ENCODE results near the gene ATG2A. TPM values are rescaled to one million over a fixed set of nuclear protein-coding genes. Genes with fewer than 3 reads are reported as not detected.

Gene ATG2A
- total RNA-seq, 1 experiment from 2014 or later: 22.5 TPM

DNA sequence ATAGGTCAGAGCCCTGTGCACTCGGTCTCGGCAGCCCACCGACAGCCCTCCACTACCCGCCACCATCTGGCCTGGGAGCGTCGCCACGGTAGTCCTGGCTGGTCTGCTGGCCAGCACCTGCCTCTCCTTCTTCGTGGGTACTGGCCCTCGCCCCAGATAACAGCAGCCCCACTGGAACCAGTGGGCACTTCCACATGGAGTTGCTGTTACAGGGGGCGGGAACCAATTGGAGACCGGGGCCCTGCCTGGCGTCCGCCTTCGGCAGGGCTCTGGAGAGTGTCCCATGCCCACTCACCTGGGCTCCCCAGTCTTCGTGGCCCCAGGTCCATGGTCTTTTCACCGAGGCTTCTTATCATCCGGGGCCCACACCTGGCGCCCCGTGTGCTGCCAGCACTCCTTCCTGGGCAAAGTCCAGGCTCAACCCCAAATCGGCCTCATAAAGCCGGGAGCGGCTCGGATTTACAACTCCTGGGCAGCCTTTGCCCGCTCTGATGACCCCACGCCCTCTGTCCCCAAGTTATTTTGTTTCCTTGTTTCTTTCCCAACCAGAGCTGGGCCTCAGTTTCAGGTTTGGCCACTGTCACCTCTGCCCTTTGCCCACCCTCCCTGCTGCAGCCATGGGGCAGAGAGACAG, 25.7 kb downstream of the ATG2A start:
- no peak overlapping the region for H3K4me3 ChIP-seq (ENCODE audit: insufficient read depth, low read depth, low read length)
- no peak for DNase-seq
- no peaks in the 10 kb centered on the region for H3K27me3 ChIP-seq (ENCODE audit: control insufficient read depth, insufficient read depth, low read length)
- no peaks in the 10 kb centered on the region for H3K36me3 ChIP-seq (replicated peaks; ENCODE audit: control insufficient read depth, insufficient read depth, low read length)

DNA sequence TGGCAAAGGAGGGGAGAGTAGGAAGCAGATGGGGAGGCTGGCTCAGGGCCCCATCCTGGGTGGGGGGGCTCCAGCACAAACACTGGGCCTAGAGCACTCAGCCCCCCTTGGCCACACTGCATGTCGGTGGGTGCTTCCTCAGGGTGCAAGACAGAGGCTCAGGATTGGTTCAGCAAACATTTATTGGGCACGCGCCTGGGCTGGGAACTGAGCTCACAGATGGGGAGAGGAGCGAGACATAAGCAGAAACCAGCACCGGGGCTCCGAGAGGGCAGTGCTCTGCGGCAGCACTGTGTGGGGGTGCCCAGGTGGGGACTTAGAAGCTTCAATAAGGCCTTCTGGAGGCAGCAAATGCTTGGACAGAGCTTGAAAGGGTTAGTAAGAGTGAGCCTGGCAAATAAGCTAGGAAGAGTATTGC, 26.5 kb downstream of the ATG2A start:
- H3K36me3 ChIP-seq (replicated peaks; ENCODE audit: control insufficient read depth, insufficient read depth, low read length): no peaks in the 10 kb centered on the region
- no peaks in the 10 kb centered on the region for H3K27me3 ChIP-seq (ENCODE audit: control insufficient read depth, insufficient read depth, low read length)
- DNase-seq: no peak
- no peak overlapping the region for H3K4me3 ChIP-seq (ENCODE audit: insufficient read depth, low read depth, low read length)

DNA sequence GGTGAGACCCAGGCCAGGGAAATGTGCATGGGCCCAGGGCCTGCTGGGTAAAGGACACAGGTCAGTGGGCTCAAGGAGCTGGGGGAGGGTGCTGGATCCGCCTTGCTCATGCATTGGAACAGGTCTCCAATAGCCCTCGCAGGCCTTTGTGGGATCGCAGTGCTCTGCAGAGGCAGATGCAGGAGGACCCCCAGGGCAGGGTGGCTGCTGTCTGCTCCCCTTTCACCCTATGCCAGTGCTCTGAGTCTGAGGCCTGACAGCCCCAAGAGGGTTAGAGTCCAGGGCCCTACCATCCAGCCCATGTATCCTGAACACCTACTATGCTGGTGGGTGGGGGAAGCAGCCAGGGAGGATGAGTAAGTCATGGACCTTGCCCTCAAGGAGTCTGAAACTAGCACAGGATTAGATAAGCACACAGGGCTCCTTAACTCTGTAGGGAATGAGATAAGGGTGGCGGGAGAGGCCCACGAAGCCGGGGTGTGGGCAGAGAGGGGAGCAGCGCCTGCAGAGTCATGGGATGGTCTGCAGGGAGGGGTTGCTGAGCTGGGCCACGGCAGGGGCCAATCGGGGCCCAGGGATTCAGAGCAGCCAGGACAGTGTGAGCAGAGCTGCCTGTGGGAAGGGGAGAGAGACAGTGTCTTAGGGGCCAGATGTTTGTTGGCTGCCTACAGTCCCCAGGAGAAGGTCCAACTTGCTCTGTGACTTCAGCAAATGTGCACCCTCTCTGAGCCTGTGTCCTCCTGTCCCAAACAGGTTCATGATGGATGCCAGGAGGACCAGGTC, 28.1 kb downstream of the ATG2A start:
- H3K36me3 ChIP-seq (replicated peaks; ENCODE audit: control insufficient read depth, insufficient read depth, low read length): no peaks in the 10 kb centered on the region
- H3K4me3 ChIP-seq (ENCODE audit: insufficient read depth, low read depth, low read length): no peak overlapping the region
- DNase-seq: no peak
- H3K27me3 ChIP-seq (ENCODE audit: control insufficient read depth, insufficient read depth, low read length): no peaks in the 10 kb centered on the region

DNA sequence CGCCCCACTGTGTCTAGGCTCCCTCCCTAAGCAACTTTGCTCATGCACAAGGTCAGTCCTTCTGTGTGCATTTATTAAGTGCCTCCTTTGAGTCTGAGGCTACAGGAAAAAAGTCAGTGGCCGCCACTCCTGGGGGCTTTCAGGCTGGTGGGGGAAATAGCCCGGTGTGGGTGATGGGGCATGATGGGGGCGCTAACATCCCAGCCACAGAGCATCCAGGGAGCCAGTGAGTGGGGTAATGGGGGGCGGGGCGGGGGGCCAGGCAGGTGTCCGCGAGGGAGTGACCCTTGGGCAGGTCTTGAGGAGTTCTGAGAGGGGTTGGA, 28.6 kb downstream of the ATG2A start:
- no peaks in the 10 kb centered on the region for H3K27me3 ChIP-seq (ENCODE audit: control insufficient read depth, insufficient read depth, low read length)
- no peak overlapping the region for H3K4me3 ChIP-seq (ENCODE audit: insufficient read depth, low read depth, low read length)
- no peak for DNase-seq
- no peaks in the 10 kb centered on the region for H3K36me3 ChIP-seq (replicated peaks; ENCODE audit: control insufficient read depth, insufficient read depth, low read length)

DNA sequence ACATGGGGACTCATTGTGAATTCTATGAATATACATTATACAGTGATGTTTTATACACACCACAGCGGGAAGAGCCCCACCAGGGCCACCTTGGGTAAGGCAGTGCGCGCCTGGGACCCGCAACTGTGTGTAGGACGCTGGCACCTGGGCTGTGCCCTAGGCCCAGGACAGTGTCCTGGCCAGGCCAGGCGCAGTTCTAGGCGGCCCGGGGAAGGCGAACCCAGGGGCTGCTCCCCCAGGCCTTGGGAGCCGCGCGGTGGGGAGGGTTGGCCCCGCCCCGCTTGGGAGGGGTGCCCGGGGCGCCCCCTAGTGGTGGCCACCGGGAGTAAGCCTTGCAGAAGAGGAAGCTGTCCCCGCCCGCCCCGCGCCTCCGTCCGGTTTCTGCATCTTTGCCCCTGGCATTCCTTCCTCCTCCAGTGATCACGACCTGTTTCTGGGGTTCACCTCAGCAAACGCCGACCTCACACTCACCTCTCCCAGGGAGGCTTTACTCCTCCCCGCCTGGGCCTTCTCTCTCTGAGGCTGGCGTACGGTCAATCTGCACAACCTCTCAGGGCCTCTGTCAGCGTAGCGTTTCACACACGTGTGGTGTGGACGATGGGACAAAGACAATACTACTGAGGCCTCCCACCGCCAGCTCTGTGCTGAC, 29.1 kb downstream of the ATG2A start:
- peak; percentile 98 for DNase-seq
- Histone ChIP-seq H3K27me3 (ENCODE audit: control insufficient read depth, insufficient read depth, low read length) (no peaks in the 10 kb centered on the region), H3K4me3 (ENCODE audit: insufficient read depth, low read depth, low read length) (no peak overlapping the region), H3K36me3 (replicated peaks; ENCODE audit: control insufficient read depth, insufficient read depth, low read length) (no peaks in the 10 kb centered on the region)

DNA sequence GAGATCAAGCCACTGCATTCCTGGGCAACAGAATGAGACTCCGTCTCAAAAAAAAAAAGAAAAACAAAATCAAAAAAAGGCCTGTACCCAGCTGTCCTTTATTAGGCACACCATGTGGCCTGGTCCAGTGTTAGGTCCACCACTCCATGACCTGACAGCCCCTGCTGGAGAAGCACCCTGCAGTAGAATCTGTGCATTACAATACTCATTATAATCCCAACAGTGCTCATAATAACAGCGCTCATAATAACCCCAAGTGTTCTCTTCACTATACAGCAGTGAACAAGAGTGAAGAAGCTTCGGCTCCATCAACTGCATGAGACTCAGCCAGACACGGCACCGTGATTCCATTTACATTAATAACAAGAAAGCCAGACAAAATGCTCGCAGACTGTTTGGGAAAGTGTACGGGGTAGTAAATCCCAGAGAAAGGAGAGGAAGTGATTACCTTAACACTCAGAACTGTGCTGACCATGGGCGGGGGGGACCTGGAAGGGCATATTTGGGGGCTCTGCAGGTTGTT, 29.7 kb downstream of the ATG2A start:
- no peaks in the 10 kb centered on the region for H3K27me3 ChIP-seq (ENCODE audit: control insufficient read depth, insufficient read depth, low read length)
- no peak for DNase-seq
- no peaks in the 10 kb centered on the region for H3K36me3 ChIP-seq (replicated peaks; ENCODE audit: control insufficient read depth, insufficient read depth, low read length)
- no peak overlapping the region for H3K4me3 ChIP-seq (ENCODE audit: insufficient read depth, low read depth, low read length)

DNA sequence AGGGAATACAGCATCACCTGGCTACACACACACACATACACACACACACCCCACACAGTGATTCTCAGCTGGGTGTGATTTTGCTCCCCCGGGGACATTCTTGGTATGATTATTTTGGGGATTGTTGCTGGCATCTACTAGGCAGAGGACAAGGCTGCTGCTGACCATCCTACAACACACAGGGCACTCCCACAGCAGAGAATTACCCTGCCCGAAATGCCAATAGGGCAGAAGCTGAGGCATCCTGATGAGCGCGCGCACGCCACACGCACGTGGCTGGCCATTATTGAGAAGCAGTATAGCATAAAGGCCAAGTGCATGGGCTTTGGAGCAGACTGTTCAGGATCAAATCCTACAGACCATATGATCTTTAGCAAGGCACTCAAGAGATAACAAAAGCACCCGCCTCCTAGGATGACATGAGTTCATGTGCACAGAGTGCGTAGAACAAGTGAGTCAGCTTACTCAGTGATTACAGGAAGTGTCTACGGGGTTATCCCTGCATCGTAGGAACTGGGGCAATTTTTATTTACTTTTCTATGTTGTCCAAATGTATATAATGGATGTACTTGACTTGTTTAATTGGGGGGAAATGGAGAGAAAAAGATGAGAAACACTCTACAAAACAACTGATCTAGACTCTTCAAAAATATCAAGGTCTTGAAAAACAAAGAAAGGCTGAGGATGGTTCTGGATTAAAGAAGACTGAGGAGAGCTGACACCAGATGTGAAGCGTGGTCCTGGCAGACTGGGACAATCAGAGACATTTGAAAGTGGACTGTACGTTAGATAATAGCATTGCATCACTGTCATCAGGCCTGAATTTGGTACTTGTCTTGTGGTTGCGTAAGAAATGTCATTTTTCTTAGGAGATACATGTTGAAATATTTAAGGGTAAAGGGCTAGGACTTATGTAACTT, 31.4 kb downstream of the ATG2A start:
- H3K36me3 ChIP-seq (replicated peaks; ENCODE audit: control insufficient read depth, insufficient read depth, low read length): no peaks in the 10 kb centered on the region
- no peaks in the 10 kb centered on the region for H3K27me3 ChIP-seq (ENCODE audit: control insufficient read depth, insufficient read depth, low read length)
- H3K4me3 ChIP-seq (ENCODE audit: insufficient read depth, low read depth, low read length): no peak overlapping the region
- DNase-seq: no peak

DNA sequence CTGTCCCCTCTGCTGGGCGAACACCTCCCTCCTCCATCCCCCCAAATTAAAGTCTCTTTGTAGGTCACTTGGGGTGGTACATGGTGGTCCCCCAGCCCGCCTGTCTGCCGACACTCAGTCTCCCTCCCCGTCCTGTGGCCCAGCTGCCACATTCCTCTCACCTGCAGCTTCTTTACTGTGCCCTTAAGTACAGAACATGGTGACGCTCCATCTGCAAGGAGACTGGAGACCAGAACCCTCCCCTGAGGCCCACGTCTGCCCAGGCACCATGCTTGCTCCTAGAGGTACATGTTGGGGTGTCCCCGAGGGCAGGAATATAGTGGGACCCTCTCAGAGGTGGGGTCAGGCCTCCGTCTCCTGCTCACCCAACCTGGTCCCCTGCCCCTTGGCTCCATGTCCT, 33.0 kb downstream of the ATG2A start:
- Histone ChIP-seq H3K36me3 (replicated peaks; ENCODE audit: control insufficient read depth, insufficient read depth, low read length) (no peaks in the 10 kb centered on the region), H3K4me3 (ENCODE audit: insufficient read depth, low read depth, low read length) (no peak overlapping the region), H3K27me3 (ENCODE audit: control insufficient read depth, insufficient read depth, low read length) (no peaks in the 10 kb centered on the region)
- DNase-seq: no peak

DNA sequence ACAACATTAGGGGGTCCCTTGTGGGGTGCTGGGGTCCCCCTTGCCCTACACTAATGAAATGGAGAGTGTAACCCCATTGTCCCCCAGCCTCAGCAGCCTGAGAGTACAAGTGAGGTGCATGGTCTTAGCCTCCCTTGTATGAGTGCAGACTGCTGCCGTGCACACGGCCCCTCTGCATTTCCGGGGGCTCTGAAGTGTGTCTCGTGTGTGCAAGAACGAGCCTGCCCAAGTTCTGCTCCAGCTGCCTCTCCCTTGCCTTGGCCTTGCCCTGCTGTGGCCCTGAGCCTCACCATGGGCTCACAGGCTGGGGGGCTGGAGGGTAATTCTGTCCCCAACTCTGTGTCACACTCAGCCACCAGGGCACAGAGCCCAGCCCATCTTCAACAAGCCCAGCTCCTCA, 33.4 kb downstream of the ATG2A start:
- no peaks in the 10 kb centered on the region for H3K27me3 ChIP-seq (ENCODE audit: control insufficient read depth, insufficient read depth, low read length)
- no peak overlapping the region for H3K4me3 ChIP-seq (ENCODE audit: insufficient read depth, low read depth, low read length)
- no peak for DNase-seq
- no peaks in the 10 kb centered on the region for H3K36me3 ChIP-seq (replicated peaks; ENCODE audit: control insufficient read depth, insufficient read depth, low read length)

DNA sequence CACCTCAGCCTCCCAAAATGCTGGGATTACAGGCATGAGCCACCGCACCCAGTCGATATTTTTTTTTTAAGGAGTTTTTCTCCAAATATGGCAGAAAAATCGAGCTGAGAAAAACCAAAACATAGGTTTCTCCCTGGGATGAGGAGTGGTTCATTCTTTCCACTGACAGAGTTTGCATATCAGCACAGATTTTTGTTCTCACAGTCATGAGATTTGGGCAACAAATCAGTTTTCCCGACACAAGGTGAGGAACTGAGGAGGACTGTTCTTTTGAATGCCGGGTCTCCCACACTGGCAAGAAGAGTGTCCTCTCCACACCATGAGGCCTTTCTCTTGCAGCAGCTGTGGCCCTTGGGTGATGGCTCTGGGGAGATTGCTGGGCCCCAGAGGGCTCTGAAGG, 34.8 kb downstream of the ATG2A start:
- Histone ChIP-seq H3K36me3 (replicated peaks; ENCODE audit: control insufficient read depth, insufficient read depth, low read length) (no peaks in the 10 kb centered on the region), H3K27me3 (ENCODE audit: control insufficient read depth, insufficient read depth, low read length) (peaks cover 2% of the 10 kb centered on the region), H3K4me3 (ENCODE audit: insufficient read depth, low read depth, low read length) (no peak overlapping the region)
- DNase-seq: no peak

DNA sequence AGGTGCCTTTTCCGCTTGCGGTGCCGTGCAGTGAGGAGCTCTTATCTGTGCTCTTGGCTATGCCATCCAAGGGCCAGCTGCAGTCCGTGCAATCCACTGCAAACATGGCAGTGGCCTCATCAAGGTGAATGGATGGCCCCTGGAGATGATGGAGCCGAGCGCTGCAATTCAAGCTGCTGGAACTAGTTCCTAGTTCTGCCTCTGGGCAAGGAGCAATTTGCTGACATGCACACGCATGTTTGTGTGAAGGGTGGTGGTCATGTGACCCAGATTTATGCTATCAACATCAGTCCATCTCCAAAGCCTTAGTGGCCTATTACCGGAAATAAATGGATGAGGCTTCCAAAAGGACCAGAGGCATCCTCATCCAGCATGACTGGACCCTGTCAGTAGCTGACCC, 35.5 kb downstream of the ATG2A start:
- DNase-seq: no peak
- Histone ChIP-seq H3K36me3 (replicated peaks; ENCODE audit: control insufficient read depth, insufficient read depth, low read length) (no peaks in the 10 kb centered on the region), H3K4me3 (ENCODE audit: insufficient read depth, low read depth, low read length) (no peak overlapping the region), H3K27me3 (ENCODE audit: control insufficient read depth, insufficient read depth, low read length) (peaks cover 2% of the 10 kb centered on the region)

DNA sequence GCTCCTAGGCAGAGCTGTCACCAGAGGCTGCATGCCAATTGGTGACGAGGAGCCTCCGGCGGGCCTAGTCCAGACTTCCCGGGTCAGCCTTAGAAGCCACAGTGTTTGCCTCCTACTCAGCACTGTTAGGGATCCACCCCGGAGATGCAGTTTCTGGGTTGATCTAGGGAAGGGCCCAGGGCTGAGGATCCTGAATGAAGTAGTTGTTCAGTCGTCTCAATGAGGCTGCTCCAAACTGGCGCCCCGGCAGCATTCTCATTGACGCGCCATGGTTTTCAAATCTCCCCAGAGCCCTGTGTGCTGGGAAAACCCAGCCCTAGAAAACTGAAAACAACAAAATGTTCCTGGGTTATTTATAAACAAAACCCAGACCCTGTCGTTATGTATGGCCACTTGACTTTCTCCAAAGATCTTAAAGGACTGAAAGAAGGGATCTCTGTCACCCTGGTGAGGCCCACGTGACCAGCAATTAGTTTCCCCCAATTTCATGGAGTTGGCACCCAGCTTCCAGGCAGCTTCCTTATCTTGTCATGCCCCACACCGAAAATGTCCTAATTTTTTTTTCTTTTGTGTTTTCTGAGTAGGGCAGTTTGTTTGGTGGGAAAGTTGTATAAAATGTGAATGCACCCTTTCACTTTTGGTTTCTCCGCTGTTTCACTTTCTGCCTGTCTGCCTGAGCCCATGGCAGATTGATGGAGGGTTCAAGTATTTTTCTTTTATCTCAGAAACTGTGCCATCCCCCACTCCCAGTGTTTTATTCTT, 36.6 kb downstream of the ATG2A start:
- DNase-seq: no peak
- H3K4me3 ChIP-seq (ENCODE audit: insufficient read depth, low read depth, low read length): no peak overlapping the region
- no peaks in the 10 kb centered on the region for H3K36me3 ChIP-seq (replicated peaks; ENCODE audit: control insufficient read depth, insufficient read depth, low read length)
- peaks cover 2% of the 10 kb centered on the region for H3K27me3 ChIP-seq (ENCODE audit: control insufficient read depth, insufficient read depth, low read length)

DNA sequence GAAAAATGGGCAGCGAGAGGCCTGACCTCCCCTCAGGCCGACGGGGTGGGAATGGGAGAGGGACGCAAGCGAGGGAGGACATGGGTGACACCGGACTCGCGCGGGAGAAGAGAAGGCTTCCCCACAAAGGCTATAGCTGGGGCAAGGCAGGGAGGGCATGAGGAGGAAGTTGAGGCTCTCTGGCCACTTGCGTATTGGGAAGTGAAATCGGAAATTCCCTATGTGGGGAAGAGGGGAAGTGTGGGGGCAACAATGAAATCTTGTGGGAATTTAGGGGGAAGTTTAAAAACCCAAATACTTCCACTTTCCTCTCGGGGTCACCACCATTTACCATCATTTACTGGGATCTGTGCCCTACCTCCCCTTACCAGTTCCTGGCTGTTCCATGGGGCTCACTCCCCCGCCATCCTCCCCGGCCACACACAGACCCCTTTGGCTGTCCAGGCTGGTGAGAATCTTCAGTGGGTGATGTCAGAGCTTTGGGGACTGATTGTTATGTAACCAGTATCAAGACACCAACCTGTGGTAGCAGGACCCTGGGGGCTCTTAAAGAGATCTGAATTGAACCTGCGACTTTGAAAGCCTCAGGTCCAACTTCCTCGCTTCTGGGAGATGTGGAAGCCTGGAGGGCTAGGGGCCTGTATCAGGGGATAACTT, 37.6 kb downstream of the ATG2A start:
- no peaks in the 10 kb centered on the region; the same call in 1 of the 2 replicates for H3K36me3 ChIP-seq (replicated peaks; ENCODE audit: control insufficient read depth, insufficient read depth, low read length)
- peaks cover 2% of the 10 kb centered on the region for H3K27me3 ChIP-seq (ENCODE audit: control insufficient read depth, insufficient read depth, low read length)
- DNase-seq: peak; percentile 48

More for the DNA sequence above, 37.6 kb downstream of the ATG2A start:
- H3K4me3 ChIP-seq (ENCODE audit: insufficient read depth, low read depth, low read length): peak overlapping the region; percentile 83
